ENCODE data around the gene TCERG1. TPM values are rescaled to one million over a fixed set of nuclear protein-coding genes. Genes with fewer than 3 reads are reported as not detected.

The TCERG1 gene
- total RNA-seq, 1 donor from 2014 or later = 46.3 TPM

- no peaks in the 10 kb centered on the region for H3K4me1 ChIP-seq
- H3K36me3 ChIP-seq = peaks cover 83% of the 10 kb centered on the region
- no peaks in the 10 kb centered on the region for H3K9me3 ChIP-seq
- no peak overlapping the region for H3K27ac ChIP-seq
- no peak for TF ChIP-seq CTCF (IDR thresholded peaks at IDR 0.05)
- intact Hi-C loops (cut with DNase I) = no loop called here
- ATAC-seq (no peak), DNase-seq (no peak)
- H3K4me3 ChIP-seq = no peak overlapping the region
- H3K27me3 ChIP-seq = no peaks in the 10 kb centered on the region
Measured at GRCh38 chr5:146484714-146485391, 37.7 kb downstream of the TCERG1 start.

GRCh38 chr5:146490089-146490843, 43.1 kb downstream of the TCERG1 start:
- no peak for TF ChIP-seq CTCF (IDR thresholded peaks at IDR 0.05)
- Histone ChIP-seq H3K36me3 (peaks cover 54% of the 10 kb centered on the region), H3K9me3 (no peaks in the 10 kb centered on the region), H3K4me1 (no peaks in the 10 kb centered on the region), H3K4me3 (no peak overlapping the region), H3K27me3 (no peaks in the 10 kb centered on the region), H3K27ac (no peak overlapping the region)
- ATAC-seq (no peak), DNase-seq (no peak)
- intact Hi-C loops (cut with DNase I) = no loop called here

- Histone ChIP-seq H3K27ac (no peak overlapping the region), H3K4me1 (no peaks in the 10 kb centered on the region), H3K4me3 (no peak overlapping the region), H3K36me3 (peaks cover 34% of the 10 kb centered on the region), H3K9me3 (no peaks in the 10 kb centered on the region), H3K27me3 (no peaks in the 10 kb centered on the region)
- no peak for ATAC-seq
- no peak for DNase-seq
- intact Hi-C loops (cut with DNase I) = no loop called here
- no peak for TF ChIP-seq CTCF (IDR thresholded peaks at IDR 0.05)
Measured at GRCh38 chr5:146494656-146495055, 47.5 kb downstream of the TCERG1 start.

GRCh38 chr5:146499680-146500079, 52.5 kb downstream of the TCERG1 start:
- Histone ChIP-seq H3K27ac (no peak overlapping the region), H3K4me3 (no peak overlapping the region), H3K27me3 (no peaks in the 10 kb centered on the region), H3K4me1 (no peaks in the 10 kb centered on the region), H3K9me3 (no peaks in the 10 kb centered on the region), H3K36me3 (peaks cover 37% of the 10 kb centered on the region)
- intact Hi-C loops (cut with DNase I) = no loop called here
- ATAC-seq (no peak), DNase-seq (no peak)
- TF ChIP-seq CTCF (IDR thresholded peaks at IDR 0.05) = no peak

GRCh38 chr5:146507428-146507827, 60.3 kb downstream of the TCERG1 start:
- Histone ChIP-seq H3K27ac (no peak overlapping the region), H3K4me1 (no peaks in the 10 kb centered on the region), H3K4me3 (no peak overlapping the region), H3K9me3 (no peaks in the 10 kb centered on the region), H3K27me3 (no peaks in the 10 kb centered on the region), H3K36me3 (peaks cover 90% of the 10 kb centered on the region)
- DNase-seq = no peak
- no peak for ATAC-seq
- intact Hi-C loops (cut with DNase I) = no loop called here
- TF ChIP-seq CTCF (IDR thresholded peaks at IDR 0.05) = no peak
